A549 treated with CpdA at 1 μM for 4 hours (cell line): ENCODE results near the gene NDN. TPM values are rescaled to one million over a fixed set of nuclear protein-coding genes. Genes with fewer than 3 reads are reported as not detected.

Experiments
- total RNA-seq: library from RNA; stranded (reverse); fragments of 200-300 nt; extraction: Qiagen RNA extraction; gene quantifications from 5 replicates; pipeline ENCODE4 v1.2.3, GENCODE V29; 2022; ENCODE audit warnings: low read depth

Gene NDN, protein sequence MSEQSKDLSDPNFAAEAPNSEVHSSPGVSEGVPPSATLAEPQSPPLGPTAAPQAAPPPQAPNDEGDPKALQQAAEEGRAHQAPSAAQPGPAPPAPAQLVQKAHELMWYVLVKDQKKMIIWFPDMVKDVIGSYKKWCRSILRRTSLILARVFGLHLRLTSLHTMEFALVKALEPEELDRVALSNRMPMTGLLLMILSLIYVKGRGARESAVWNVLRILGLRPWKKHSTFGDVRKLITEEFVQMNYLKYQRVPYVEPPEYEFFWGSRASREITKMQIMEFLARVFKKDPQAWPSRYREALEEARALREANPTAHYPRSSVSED
- 0.08 to 0.24 TPM in 2 of 5 replicates, not detected in the others for total RNA-seq

DNA sequence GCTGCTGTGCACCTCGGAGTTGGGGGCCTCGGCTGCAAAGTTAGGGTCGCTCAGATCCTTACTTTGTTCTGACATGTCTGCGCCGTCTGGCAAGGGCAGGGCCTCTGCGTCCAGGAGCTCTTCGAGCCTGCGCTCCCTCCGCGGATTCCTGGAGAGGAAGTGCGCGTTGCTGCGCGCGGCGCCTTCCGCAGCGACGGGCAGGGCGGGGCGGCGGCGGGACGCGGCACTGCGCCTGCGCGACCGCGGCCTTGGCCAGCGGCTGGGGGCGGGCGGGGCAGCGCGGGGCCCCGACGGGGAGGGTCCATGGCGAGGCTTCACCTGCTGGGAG, at the start of gene NDN:
Gene NDN, minus strand, starts transcription at position 163 of the 328 bp plus-strand sequence. Its CDS starts 88 bp downstream, at position 75.

DNA sequence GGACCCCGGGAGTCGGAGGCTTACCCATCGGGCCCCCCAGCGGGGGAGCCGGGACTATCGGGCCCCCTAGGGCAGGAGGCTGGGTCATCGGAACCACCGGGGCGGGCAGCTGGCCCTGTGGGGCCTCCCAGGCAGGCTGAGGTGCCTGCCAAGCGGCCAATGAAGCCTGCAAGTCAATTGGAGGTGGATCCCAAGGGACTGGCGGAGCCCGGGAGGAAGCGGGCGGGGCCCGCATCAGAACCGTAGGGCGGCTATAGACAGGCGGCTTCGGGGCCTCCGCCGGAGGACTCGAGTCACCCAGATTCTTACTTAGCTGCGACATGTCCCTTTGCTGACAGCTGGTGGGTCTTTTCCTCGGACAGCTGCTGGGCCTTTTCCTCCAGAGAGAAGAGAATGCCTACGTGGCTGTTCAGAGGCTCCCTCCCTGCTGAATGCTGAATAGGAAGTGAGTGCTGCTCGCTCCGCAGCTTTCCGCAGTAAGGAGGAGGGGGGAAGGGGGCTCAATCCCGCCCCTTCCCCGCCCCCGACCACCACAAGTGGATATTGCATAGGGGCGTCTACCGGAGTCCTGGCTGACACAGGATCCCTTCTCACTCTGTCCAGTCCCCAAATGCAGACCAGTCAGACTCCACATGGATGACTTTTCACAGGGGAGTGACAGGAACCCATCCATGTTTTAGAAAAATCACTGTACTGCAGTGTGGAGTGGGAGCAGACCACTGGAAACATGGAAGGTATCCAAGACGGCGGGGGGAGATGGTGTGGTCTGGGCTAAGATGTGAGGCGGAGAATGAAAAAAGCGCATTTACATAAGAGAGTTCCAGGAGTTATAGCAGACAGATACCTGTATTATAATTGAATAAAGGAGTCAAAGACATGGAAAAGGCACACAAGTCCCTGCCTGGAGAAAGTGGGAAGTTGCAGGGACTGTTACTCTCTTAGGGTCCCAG, 39.4 kb downstream of the NDN start, which contains the start of gene MAGEL2:
Gene MAGEL2, minus strand, starts transcription at position 447 of the 950 bp plus-strand sequence. Its CDS starts 125 bp downstream, at position 322.

Other genes starting within 250 kb of the NDN start
- gene GOLGA6L2, start 240.1 kb downstream of the NDN start, total RNA-seq: not detected in 5 replicates
- gene MKRN3, start 121.6 kb downstream of the NDN start, total RNA-seq: 1.6 to 4.6 TPM (median 2.5 TPM) in 5 replicates
- not detected in 5 replicates for gene MAGEL2, start 39.4 kb downstream of the NDN start, total RNA-seq